GM23338 (cell line): Measurements from ENCODE around the gene H2BK1.

ENCODE experiments used
- CREB1 ChIP-seq: fragments of 250-450 bp; sonication (Bioruptor Pico); IDR thresholded peaks from 2 replicates; pipeline ENCODE4 v1.5.0; 2020; ENCODE audit warnings: low read depth, mild to moderate bottlenecking, moderate library complexity
- EZH2 ChIP-seq: fragments of 200-600 bp; sonication (generic); IDR thresholded peaks from one replicate; pipeline ENCODE4 v1.8.0; 2017; ENCODE audit warnings: antibody characterized with exemption, mild to moderate bottlenecking, low read depth; ENCODE audit not compliant: unreplicated experiment
- EZH2phosphoT487 ChIP-seq: fragments of 200-600 bp; sonication (generic); IDR thresholded peaks from one replicate; pipeline ENCODE4 v1.8.1; 2018; ENCODE audit warnings: antibody characterized with exemption; ENCODE audit not compliant: unreplicated experiment
- JUNB ChIP-seq: IDR thresholded peaks from one replicate; pipeline ENCODE4 v1.6.1; 2016; ENCODE audit warnings: antibody characterized with exemption; ENCODE audit not compliant: unreplicated experiment
- POLR2AphosphoS5 ChIP-seq: IDR thresholded peaks from 2 replicates; pipeline ENCODE4 v1.6.1; 2016; ENCODE audit warnings: antibody characterized with exemption, low read depth
- REST ChIP-seq: IDR thresholded peaks from one replicate; pipeline ENCODE4 v1.6.1; 2018; ENCODE audit warnings: antibody characterized with exemption; ENCODE audit not compliant: unreplicated experiment
- ZNF114 ChIP-seq: fragments of 250-450 bp; sonication (Bioruptor Pico); IDR thresholded peaks from 2 replicates; pipeline ENCODE4 v1.5.0; 2020; ENCODE audit warnings: mild to moderate bottlenecking, moderate library complexity
- ZNF331 ChIP-seq: fragments of 250-450 bp; sonication (Bioruptor Pico); IDR thresholded peaks from 2 replicates; pipeline ENCODE4 v1.5.0; 2020; ENCODE audit warnings: low read depth, mild to moderate bottlenecking, moderate library complexity
- TF ChIP-seq, protein P1 (sequence below), 2 experiments: fragments of 200-600 bp in 1 of 2; sonication (generic) in 1 of 2; conservative IDR thresholded peaks; 2 replicates each; pipeline versions ENCODE4 v1.5.1 to v1.6.1; 2016 to 2017; ENCODE audit warnings: antibody characterized with exemption in 2 of 2, low read depth in 2 of 2, mild to moderate bottlenecking in 2 of 2, moderate library complexity in 1 of 2
- TF ChIP-seq, protein P2 (sequence below): IDR thresholded peaks from 2 replicates; pipeline ENCODE4 v1.6.1; 2016; ENCODE audit warnings: antibody characterized with exemption

DNA sequence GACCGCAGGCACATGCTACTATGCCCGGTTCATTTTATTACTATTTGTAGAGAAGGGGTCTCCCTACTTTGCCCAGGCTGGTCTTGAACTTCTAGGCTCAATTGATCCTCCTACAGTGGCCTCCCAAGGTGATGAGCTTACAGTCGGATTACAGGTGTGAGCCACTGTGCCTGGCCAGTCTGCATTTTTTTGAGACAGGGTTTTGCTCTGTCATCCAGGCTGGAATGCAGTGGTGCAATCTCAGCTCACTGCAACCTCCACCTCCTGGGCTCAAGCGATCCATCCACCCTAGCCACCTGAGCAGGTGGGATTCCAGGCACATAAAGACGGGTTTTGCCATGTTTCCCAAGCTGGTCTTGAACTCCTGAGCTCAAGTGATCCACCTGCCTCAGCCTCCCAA is 2.3 kb upstream of the H2BK1 start:
- TF ChIP-seq, protein P1, sequence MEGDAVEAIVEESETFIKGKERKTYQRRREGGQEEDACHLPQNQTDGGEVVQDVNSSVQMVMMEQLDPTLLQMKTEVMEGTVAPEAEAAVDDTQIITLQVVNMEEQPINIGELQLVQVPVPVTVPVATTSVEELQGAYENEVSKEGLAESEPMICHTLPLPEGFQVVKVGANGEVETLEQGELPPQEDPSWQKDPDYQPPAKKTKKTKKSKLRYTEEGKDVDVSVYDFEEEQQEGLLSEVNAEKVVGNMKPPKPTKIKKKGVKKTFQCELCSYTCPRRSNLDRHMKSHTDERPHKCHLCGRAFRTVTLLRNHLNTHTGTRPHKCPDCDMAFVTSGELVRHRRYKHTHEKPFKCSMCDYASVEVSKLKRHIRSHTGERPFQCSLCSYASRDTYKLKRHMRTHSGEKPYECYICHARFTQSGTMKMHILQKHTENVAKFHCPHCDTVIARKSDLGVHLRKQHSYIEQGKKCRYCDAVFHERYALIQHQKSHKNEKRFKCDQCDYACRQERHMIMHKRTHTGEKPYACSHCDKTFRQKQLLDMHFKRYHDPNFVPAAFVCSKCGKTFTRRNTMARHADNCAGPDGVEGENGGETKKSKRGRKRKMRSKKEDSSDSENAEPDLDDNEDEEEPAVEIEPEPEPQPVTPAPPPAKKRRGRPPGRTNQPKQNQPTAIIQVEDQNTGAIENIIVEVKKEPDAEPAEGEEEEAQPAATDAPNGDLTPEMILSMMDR (conservative IDR thresholded peaks at IDR 0.05; ENCODE audit: low read depth in 2 of 2), result no peak
- TF ChIP-seq EZH2 (no peak), POLR2AphosphoS5 (no peak), ZNF331 (no peak), EZH2phosphoT487 (no peak), CREB1 (CRISPR knock-in tag) (no peak), REST (no peak), JUNB (no peak), ZNF114 (CRISPR knock-in tag) (no peak)
- TF ChIP-seq, protein P2, sequence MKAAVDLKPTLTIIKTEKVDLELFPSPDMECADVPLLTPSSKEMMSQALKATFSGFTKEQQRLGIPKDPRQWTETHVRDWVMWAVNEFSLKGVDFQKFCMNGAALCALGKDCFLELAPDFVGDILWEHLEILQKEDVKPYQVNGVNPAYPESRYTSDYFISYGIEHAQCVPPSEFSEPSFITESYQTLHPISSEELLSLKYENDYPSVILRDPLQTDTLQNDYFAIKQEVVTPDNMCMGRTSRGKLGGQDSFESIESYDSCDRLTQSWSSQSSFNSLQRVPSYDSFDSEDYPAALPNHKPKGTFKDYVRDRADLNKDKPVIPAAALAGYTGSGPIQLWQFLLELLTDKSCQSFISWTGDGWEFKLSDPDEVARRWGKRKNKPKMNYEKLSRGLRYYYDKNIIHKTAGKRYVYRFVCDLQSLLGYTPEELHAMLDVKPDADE, result no peak
